ENCODE data around the gene VMP1.

The VMP1 gene

GRCh38 chr17:59707149-59707970 is at the start of gene VMP1, which contains the start of gene PTRH2:
Gene VMP1, plus strand, starts transcription at chr17:59707654. Its CDS starts 23,793 bp downstream, at chr17:59731447.
Gene PTRH2, minus strand, starts transcription at chr17:59707430. Its CDS starts 9,452 bp downstream, at chr17:59697978.
- peak; percentile 100 for DNase-seq (ENCODE audit: low read depth)
- peak within 1 kb of the TSS; percentile 86 for H3K4me3 ChIP-seq (replicated peaks; ENCODE audit: low read depth, low read length)
- TF ChIP-seq CTCF (IDR thresholded peaks at IDR 0.05; ENCODE audit: low read length, missing control alignments) = no peak

- DNase-seq (ENCODE audit: low read depth) = peak; percentile 25
- TF ChIP-seq CTCF (IDR thresholded peaks at IDR 0.05; ENCODE audit: low read length, missing control alignments) = no peak
- H3K4me3 ChIP-seq (replicated peaks; ENCODE audit: low read depth, low read length) = no peak overlapping the region
Measured at GRCh38 chr17:59666235-59666634, 41.2 kb upstream of the VMP1 start.

- H3K4me3 ChIP-seq (replicated peaks; ENCODE audit: low read depth, low read length) = peak overlapping the region; percentile 8
- TF ChIP-seq CTCF (IDR thresholded peaks at IDR 0.05; ENCODE audit: low read length, missing control alignments) = no peak
- DNase-seq (ENCODE audit: low read depth) = peak; percentile 92
Measured at GRCh38 chr17:59668816-59669215, 38.6 kb upstream of the VMP1 start.

GRCh38 chr17:59669411-59669810 is 38.0 kb upstream of the VMP1 start:
- DNase-seq (ENCODE audit: low read depth) = no peak
- no peak for TF ChIP-seq CTCF (IDR thresholded peaks at IDR 0.05; ENCODE audit: low read length, missing control alignments)
- H3K4me3 ChIP-seq (replicated peaks; ENCODE audit: low read depth, low read length) = no peak overlapping the region

DNA sequence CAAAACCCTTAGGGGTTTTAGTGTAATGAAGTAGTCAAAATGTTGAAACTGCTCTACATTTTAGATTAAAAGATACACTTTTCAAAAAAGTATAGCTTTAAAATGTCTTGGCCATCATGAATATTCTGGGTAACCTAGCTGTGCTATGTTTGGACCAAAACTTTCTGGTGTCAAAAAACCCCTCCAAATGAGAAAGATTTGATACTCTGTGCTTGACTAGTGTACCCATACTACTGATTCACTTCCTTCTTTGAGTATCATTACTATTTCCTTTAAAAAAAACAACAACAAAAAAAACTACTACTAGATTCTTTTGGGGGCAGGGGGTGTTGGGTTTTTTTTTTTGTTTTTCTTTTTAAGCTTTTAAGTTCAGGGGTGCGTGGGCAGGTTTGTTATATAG is 37.5 kb upstream of the VMP1 start:
- DNase-seq (ENCODE audit: low read depth) = no peak
- no peak for TF ChIP-seq CTCF (IDR thresholded peaks at IDR 0.05; ENCODE audit: low read length, missing control alignments)
- H3K4me3 ChIP-seq (replicated peaks; ENCODE audit: low read depth, low read length) = no peak overlapping the region

DNA sequence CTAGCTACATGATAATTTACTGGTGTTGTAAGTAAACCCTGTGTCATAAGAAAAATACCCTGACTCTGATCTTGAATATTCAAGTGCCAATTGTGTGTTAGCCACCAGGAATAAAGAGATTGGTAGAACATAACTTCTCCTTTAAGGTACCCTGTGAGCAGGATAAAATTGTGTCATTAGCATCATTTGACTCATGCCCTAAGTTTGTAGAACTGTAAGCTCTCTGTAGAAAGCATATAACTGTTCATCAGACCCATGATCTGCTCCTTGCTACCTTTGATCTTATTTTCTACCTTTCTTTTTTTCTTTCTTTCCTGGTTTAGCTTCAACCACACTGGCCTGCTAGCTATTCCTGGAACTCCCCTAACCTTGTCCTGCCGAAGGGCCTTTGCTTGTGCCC is 36.1 kb upstream of the VMP1 start:
- H3K4me3 ChIP-seq (replicated peaks; ENCODE audit: low read depth, low read length) = no peak overlapping the region
- no peak for DNase-seq (ENCODE audit: low read depth)
- no peak for TF ChIP-seq CTCF (IDR thresholded peaks at IDR 0.05; ENCODE audit: low read length, missing control alignments)

DNA sequence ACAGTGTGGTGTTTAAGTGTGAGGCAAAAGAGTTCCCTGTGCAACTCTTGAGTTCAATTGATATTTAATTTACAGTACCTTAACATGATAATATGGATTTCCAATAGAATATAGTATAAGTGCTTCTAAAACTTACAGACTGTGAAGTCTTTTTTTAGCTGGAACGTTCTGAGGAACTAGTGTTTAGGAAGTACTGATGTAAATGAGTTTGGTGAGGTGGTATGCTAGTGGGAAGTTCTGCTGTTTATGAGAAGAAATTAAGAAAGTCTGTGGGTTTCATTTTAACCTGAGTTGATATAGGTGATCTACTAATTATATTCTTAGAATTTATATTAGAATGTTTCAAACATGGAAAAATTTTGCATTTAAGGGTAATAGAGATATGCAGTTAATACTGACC is 32.2 kb upstream of the VMP1 start:
- H3K4me3 ChIP-seq (replicated peaks; ENCODE audit: low read depth, low read length) = no peak overlapping the region
- TF ChIP-seq CTCF (IDR thresholded peaks at IDR 0.05; ENCODE audit: low read length, missing control alignments) = no peak
- DNase-seq (ENCODE audit: low read depth) = no peak
